NCI-H345 (cell line): ENCODE results near the gene CHAF1B.

ENCODE experiments used
- DNase-seq: peaks from one replicate; lab custom pipeline; 2025; lab: John Stamatoyannopoulos, UW

The CHAF1B gene

DNA sequence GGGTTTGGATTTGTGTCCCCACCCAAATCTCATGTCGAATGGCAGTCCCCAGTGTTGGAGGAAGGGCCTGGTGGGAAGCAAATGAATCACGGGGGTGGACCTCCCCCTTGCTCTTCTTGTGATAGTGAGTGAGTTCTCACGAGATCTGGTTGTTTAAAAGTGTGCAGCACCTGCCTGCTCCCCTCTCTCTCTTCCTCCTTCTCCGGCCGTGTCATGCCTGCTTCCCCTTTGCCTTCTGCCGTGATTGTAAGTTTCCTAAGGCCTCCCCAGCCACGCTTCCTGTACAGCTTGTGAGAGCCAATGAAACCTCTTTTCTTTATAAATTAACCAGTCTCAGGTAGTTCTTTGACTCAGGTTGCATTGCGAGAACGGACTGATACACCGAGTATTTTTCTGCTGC is 78.8 kb downstream of the CHAF1B start:
- no peak for DNase-seq

DNA sequence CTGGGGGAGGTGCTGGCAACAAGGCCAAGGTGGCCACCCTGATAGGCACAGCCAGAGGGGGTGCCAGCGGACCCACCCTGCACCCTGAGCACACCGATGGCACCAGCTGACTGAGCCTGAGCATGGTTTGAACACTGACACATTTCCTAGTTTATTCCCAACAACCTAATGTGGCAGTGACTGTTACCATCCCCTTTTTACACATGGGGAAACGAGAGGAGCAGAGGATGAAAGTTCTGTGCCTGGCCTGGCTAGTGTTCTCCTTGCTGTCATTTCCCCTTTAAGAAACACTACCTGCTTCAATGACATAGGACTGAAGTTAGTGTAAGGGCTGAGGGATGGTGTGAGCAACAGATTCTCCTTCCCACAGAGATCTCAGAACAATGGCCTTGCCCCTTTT is 79.4 kb downstream of the CHAF1B start:
- DNase-seq: no peak

GRCh38 chr21:36465478-36465877 is 80.3 kb downstream of the CHAF1B start:
- no peak for DNase-seq

DNA sequence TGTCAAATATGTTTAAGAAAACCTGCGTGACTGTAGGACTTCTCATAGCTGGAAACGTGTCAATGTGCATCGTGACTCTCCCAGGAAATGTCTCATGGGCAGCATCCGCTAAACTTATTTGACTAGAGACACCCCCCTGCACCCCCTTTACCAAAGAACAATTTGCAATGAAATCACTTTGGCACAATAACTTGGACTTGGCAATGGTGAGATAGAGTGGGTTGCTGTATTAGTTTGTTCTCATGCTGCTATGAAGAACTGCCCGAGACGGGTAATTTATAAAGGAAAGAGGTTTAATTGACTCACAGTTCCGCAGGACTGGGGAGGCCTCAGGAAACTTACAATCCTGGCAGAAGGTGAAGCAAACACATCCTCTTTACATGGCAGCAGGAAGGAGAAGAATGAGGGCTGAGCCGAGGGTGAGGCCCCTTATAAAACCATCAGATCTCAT is 80.9 kb downstream of the CHAF1B start:
- DNase-seq: no peak
